Retinal pigment epithelial cell (primary cell): Measurements from ENCODE around the gene FAM53C.
A peak's percentile ranks its signal among the peaks of the same experiment; 100 is the strongest.

Source experiments
- DNase-seq: peaks from one replicate; pipeline ENCODE4 v3.0.0-alpha.2; 2010; ENCODE audit warnings: low read depth
- H3K4me3 ChIP-seq: 2 replicates; pipeline ENCODE4 v1.5.1; 2011; ENCODE audit warnings: mild to moderate bottlenecking, low read length, control low read depth, moderate library complexity
- CTCF ChIP-seq: conservative IDR thresholded peaks from 2 replicates; pipeline ENCODE4 v1.5.1; 2011; ENCODE audit warnings: low read depth, low read length, control low read depth, inconsistent platforms

FAM53C gene

GRCh38 chr5:138359621-138360020, 21.6 kb downstream of the FAM53C start:
- no peak overlapping the region for H3K4me3 ChIP-seq
- TF ChIP-seq CTCF: no peak
- DNase-seq: no peak

- no peak for TF ChIP-seq CTCF
- no peak overlapping the region for H3K4me3 ChIP-seq
- no peak for DNase-seq
Measured at GRCh38 chr5:138360941-138361452, 22.9 kb downstream of the FAM53C start.

- TF ChIP-seq CTCF: no peak
- no peak for DNase-seq
- H3K4me3 ChIP-seq: no peak overlapping the region
Measured at GRCh38 chr5:138364576-138364975, 26.5 kb downstream of the FAM53C start.

- H3K4me3 ChIP-seq: no peak overlapping the region
- no peak for TF ChIP-seq CTCF
- no peak for DNase-seq
Measured at GRCh38 chr5:138366632-138367382, 28.7 kb downstream of the FAM53C start.

- DNase-seq: no peak
- H3K4me3 ChIP-seq: no peak overlapping the region
- TF ChIP-seq CTCF: no peak
Measured at GRCh38 chr5:138369261-138369660, 31.2 kb downstream of the FAM53C start.

- DNase-seq: no peak
- TF ChIP-seq CTCF: no peak
- H3K4me3 ChIP-seq: no peak overlapping the region
Measured at GRCh38 chr5:138369706-138370105, 31.6 kb downstream of the FAM53C start.

- no peak overlapping the region for H3K4me3 ChIP-seq
- peak; percentile 92 for DNase-seq
- TF ChIP-seq CTCF: no peak
Measured at GRCh38 chr5:138370537-138370936, 32.5 kb downstream of the FAM53C start.
